ENCODE measurements around the gene SUPT16H. TPM values are rescaled to one million over a fixed set of nuclear protein-coding genes. Genes with fewer than 3 reads are reported as not detected.

SUPT16H gene
- total and polyA plus RNA-seq, 10 of the 15 experiments (the other 5 are each of a cell fraction or from before 2014, with no cell fraction given) = 90.7 to 201 (median 121) TPM

DNA sequence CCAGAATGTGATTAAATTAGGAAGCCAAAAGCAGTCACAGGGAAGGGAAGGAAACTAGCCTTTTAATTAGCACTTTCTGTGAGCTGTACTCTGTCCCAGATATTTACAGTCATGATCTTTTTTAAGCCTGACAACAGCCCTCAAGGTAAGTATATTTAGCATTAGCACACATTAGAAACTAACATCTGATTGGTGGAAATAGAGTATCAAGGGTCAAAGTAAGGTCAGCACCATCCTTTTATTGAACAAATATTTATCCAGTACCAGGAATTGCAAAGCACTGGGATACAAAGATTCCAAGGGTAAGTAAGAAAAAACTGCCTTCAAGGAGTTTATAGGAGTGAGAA, 75.7 kb downstream of the SUPT16H start:
- peak overlapping the region; percentile 79 for H3K27ac ChIP-seq (ENCODE audit: control insufficient read depth, insufficient read depth)
- H2AFZ ChIP-seq (ENCODE audit: control insufficient read depth, low read depth, low read length) = peak overlapping the region; percentile 89
- no peak for FAIRE-seq
- H3K4me2 ChIP-seq (ENCODE audit: control insufficient read depth, insufficient read depth) = peak overlapping the region; percentile 95
- ChIA-PET POLR2A (interaction anchor here (0.7 to 2.6 kb wide), 8 partner anchors 8 to 77 kb away, joined by 3 to 13 read pairs (median 4); no protein-coding TSS in a partner anchor), SMC1A (ENCODE audit: uncharacterized antibody, unreplicated experiment) (interaction anchor here (0.8 to 1.9 kb wide), 12 partner anchors 11 to 136 kb away, joined by 3 to 15 read pairs (median 4); partner anchors contain the start of gene SUPT16H), CTCF (interaction anchor here (0.7 to 1.4 kb wide), 4 partner anchors 9 to 191 kb away, joined by 3 to 6 read pairs (median 3); no protein-coding TSS in a partner anchor), RAD21 (ENCODE audit: unreplicated experiment) (interaction anchor here (0.7 to 2.8 kb wide), 11 partner anchors 9 to 240 kb away, joined by 3 to 18 read pairs (median 4); no protein-coding TSS in a partner anchor)
- no peaks in the 10 kb centered on the region for H3K27me3 ChIP-seq (replicated peaks in 1 of 2; ENCODE audit: control insufficient read depth in 2 of 2, insufficient read depth in 2 of 2, low read length in 1 of 2)
- peaks cover 15% of the 10 kb centered on the region for H3K4me1 ChIP-seq (ENCODE audit: control insufficient read depth, insufficient read depth, low read length)
- peak overlapping the region; percentile 59 for H3K9ac ChIP-seq (ENCODE audit: control insufficient read depth, insufficient read depth, low read length)
- no peaks in the 10 kb centered on the region for H4K20me1 ChIP-seq (ENCODE audit: control insufficient read depth, insufficient read depth)
- in situ Hi-C loops (cut with MboI) = no loop called here
- peak overlapping the region; percentile 70 for H3K4me3 ChIP-seq
- peak; percentile 25 for ATAC-seq
- BruUV-seq (replicated peaks) = TSS peak; percentile 99
- no peaks in the 10 kb centered on the region for H3K79me2 ChIP-seq (ENCODE audit: control insufficient read depth, insufficient read depth, low read length)
- H3K36me3 ChIP-seq (ENCODE audit: control insufficient read depth in 2 of 2, insufficient read depth in 2 of 2, low read length in 1 of 2) = no peaks in the 10 kb centered on the region
- intact Hi-C loops (cut with micrococcal nuclease; ENCODE audit: unreplicated experiment) = loop anchor here (1.0 kb wide), 1 partner anchor 42 kb away; no protein-coding TSS in a partner anchor
- H3K9me3 ChIP-seq (replicated peaks; ENCODE audit: control insufficient read depth, insufficient read depth, low read length) = no peaks in the 10 kb centered on the region
- DNase-seq (ENCODE audit: low read depth, low spot score) = no peak
- TF ChIP-seq ZBED1 (IDR thresholded peaks at IDR 0.05; ENCODE audit: borderline replicate concordance) = peak; percentile 72; the same call in 1 of the 2 replicates
- TF ChIP-seq NRF1 (conservative IDR thresholded peaks at IDR 0.05; ENCODE audit: low read depth, low read length) = no peak
- TF ChIP-seq MAX (IDR thresholded peaks at IDR 0.05; ENCODE audit: low read depth, low read length) = no peak
- peak; percentile 77; the same call in 1 of the 2 replicates for TF ChIP-seq MEF2A (IDR thresholded peaks at IDR 0.05; ENCODE audit: insufficient read depth, low read depth, low read length)
- no peak for TF ChIP-seq POLR2AphosphoS2 (IDR thresholded peaks at IDR 0.05; ENCODE audit: low read depth, low read length)
- TF ChIP-seq ZNF592 (IDR thresholded peaks at IDR 0.05) = no peak
- TF ChIP-seq NFYA (IDR thresholded peaks at IDR 0.05; ENCODE audit: borderline replicate concordance, low read depth, low read length) = no peak
- 0 out of 2 replicates have a peak, but pooled peaks have one; percentile 7 for TF ChIP-seq SIN3A (IDR thresholded peaks at IDR 0.05; ENCODE audit: low read depth, low read length)
